Left cardiac atrium (tissue), 4 donors: ENCODE data around the gene FAM131A. TPM values are rescaled to one million over a fixed set of nuclear protein-coding genes. Genes with fewer than 3 reads are reported as not detected.
A peak's percentile ranks its signal among the peaks of the same experiment; 100 is the strongest.
"Not testable (repeated sequence)": the region's sequence is repeated elsewhere in the genome, so short reads cannot be mapped to it uniquely, and the experiment has no call there.

Experiments used
- ATAC-seq, 2 donors: fragments of 200-7000 bp; cut with Tn5 transposase; one replicate each; pipeline ENCODE4 v1.9.1; 2020; ENCODE audit warnings: mild to moderate bottlenecking in 2 of 2, moderate library complexity in 2 of 2
- DNase-seq: peaks from one replicate; pipeline ENCODE4 v3.0.0-alpha.2; 2020
- intact Hi-C, 2 donors: fragments of 100-400 bp; cut with DNase I; formaldehyde crosslinking; loops; one replicate each; pipeline versions ENCODE4 v1.14.1 to v1.15.1; 2022 to 2023
- total RNA-seq, 2 donors: library from RNA; stranded (reverse); fragmentation: NEBNext Ultra II Directional; extraction: Animal tissue kit (Norgen Biotek cat#: 25700); gene quantifications; one replicate each; pipeline ENCODE4 v1.2.1, GENCODE V29; 2021
- donor health status: DM: no; HTN: yes; CAD: no.
- donor health status: DM: no; HTN: yes; CAD: no; lungs with severe emphysema.
- donor health status: DM: yes; HTN: yes; CAD: no.
- donor health status: Dilated cardiomyopathy.

FAM131A gene
- total RNA-seq, 2 donors from 2014 or later = 21.0 to 31.1 TPM

DNA sequence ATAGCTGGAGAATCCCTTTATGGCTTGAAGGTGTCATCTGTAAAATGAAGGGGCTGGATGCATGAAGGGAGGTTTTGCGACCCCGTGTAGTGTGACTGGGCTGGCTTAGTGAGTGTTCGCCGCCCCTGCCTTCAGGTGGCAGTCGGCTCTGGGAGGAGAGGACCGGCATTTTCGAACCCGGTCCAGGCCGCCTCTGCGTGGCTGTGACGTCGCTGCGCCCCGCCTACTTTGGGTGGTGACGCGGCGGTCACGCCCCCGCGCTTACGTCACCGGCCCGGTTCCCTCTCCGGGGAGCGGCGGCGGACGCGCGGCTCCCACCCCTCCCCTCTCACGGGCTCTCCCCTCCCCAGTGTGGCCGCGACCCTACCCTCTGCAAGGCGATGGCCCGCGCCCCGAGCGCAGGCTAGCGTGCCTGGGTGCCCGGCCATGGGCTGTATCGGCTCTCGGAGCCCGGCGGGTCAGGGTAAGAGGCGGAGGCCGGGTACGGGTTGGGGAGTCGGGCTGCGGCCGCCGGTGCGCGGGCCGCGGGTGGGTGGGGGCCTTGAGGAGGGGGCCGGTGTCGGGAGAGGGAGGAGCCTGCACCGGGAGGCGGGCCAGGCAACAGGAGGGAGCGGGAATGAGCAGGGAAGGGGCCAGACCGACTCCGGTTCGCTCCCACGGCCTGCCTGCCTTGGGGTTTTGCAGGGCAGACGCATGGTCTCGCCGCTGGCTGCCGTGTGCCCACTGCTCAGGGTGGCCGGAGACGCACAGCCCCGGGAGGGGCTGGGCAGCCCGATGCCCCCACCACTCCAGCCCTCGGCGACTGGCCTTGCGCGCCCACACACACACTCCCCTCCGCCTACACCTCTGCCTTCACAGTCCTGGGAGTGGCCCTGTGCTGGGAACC is 1.5 kb upstream of the FAM131A start:
- ATAC-seq (peak; percentile 73 to 78), DNase-seq (peak; percentile 90)
- intact Hi-C loops = no loop called here

DNA sequence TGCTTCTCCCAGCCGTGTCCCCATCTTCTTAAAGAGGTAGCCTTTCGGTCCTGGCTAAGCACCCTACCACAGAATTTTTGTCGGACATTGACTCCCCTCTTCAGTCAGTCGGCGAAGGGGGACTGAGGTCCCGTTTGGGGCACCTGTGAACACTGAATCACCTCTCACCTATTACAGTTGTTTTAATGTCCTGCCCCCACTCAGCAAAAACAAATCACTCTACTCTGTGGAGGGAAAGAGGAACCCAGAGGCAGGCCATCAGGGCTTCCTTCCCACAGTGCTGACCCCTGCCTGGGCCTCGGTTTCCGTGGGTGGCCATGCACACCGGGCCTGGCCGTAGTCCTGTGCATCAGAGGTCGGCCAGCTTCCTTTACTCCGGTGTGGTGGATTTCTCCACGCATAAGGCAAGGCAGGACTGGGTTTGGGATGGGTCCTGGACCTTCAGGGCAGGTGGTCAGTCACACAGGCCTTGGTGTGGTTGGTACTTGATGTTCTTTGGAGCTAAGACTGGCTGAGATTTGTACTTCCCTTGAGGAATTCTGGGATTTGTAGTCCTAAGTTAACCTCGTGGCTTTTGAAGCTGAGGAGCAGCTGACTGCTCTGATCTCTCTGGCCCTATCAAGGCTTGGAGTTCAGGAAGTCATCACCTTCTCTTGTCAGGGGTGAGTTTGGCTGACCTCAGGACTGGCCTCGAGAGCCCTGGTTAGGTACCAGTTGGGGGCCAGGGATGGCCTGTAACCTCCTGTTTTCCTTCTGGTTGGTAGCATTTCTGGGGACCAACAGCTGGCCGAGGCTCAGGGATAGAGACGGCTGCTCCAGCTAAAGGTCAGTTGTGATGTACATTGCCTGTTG is 627 bp upstream of the FAM131A start:
- no peak for DNase-seq
- ATAC-seq = peak; percentile 20 to 29
- intact Hi-C loops = no loop called here

- intact Hi-C loops = no loop called here
- ATAC-seq (no peak), DNase-seq (no peak)
Measured at GRCh38 chr3:184337981-184338380, 581 bp downstream of the FAM131A start.

GRCh38 chr3:184338511-184338945 is 1.1 kb downstream of the FAM131A start:
- ATAC-seq (peak; percentile 39 to 57), DNase-seq (peak; percentile 91)
- intact Hi-C loops = no loop called here

- DNase-seq = no peak
- ATAC-seq = no peak
- intact Hi-C loops = no loop called here
Measured at GRCh38 chr3:184339001-184339400, 1.6 kb downstream of the FAM131A start.

- ATAC-seq, intact Hi-C loops, DNase-seq: not testable (repeated sequence)
Measured at GRCh38 chr3:184339451-184340135, 2.2 kb downstream of the FAM131A start.

GRCh38 chr3:184341925-184342324 is 4.5 kb downstream of the FAM131A start:
- ATAC-seq = no peak
- intact Hi-C loops = no loop called here
- DNase-seq = no peak

DNA sequence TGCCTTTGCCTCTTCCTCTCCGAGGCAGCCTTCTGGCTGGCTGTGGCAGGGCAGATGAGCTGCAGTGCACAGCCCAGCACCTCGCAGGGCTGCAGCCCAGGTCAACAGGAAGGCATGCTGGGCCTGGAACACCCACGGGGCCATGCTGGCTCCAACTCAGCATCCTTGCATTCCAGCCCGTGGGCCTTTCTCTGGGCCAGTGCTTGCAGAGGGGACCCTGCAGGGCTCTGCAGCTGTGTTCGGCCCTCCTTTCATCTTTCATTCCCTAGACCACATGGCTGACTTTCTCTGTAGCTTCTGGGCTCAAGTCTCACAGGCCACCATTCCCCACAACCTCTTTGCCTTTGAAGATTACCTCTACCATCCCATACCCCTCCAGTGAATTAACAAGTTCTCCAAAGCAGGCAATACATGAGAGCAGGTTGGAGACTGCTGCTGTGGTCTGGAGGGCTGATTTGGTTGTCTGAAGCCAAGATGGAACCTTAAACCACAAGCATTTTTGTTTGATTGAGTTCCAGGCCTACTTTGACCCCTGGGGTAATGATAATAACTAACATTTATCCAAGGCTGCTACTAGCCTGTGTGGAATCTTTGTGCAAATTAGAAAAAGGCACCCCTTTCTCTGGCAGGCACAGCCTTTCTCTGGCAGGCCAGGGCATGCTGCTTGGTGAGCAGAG is 5.9 kb downstream of the FAM131A start:
- DNase-seq (no peak), ATAC-seq (no peak)
- intact Hi-C loops = no loop called here

DNA sequence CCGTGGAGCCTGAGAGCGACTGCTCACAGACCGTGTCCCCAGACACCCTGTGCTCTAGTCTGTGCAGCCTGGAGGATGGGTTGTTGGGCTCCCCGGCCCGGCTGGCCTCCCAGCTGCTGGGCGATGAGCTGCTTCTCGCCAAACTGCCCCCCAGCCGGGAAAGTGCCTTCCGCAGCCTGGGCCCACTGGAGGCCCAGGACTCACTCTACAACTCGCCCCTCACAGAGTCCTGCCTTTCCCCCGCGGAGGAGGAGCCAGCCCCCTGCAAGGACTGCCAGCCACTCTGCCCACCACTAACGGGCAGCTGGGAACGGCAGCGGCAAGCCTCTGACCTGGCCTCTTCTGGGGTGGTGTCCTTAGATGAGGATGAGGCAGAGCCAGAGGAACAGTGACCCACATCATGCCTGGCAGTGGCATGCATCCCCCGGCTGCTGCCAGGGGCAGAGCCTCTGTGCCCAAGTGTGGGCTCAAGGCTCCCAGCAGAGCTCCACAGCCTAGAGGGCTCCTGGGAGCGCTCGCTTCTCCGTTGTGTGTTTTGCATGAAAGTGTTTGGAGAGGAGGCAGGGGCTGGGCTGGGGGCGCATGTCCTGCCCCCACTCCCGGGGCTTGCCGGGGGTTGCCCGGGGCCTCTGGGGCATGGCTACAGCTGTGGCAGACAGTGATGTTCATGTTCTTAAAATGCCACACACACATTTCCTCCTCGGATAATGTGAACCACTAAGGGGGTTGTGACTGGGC is 7.3 kb downstream of the FAM131A start:
- DNase-seq (no peak), ATAC-seq (no peak)
- intact Hi-C loops = no loop called here

DNA sequence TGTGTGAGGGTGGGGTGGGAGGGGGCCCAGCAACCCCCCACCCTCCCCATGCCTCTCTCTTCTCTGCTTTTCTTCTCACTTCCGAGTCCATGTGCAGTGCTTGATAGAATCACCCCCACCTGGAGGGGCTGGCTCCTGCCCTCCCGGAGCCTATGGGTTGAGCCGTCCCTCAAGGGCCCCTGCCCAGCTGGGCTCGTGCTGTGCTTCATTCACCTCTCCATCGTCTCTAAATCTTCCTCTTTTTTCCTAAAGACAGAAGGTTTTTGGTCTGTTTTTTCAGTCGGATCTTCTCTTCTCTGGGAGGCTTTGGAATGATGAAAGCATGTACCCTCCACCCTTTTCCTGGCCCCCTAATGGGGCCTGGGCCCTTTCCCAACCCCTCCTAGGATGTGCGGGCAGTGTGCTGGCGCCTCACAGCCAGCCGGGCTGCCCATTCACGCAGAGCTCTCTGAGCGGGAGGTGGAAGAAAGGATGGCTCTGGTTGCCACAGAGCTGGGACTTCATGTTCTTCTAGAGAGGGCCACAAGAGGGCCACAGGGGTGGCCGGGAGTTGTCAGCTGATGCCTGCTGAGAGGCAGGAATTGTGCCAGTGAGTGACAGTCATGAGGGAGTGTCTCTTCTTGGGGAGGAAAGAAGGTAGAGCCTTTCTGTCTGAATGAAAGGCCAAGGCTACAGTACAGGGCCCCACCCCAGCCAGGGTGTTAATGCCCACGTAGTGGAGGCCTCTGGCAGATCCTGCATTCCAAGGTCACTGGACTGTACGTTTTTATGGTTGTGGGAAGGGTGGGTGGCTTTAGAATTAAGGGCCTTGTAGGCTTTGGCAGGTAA is 8.1 kb downstream of the FAM131A start:
- intact Hi-C loops = no loop called here
- peak; percentile 59 for DNase-seq
- peak; percentile 67 to 79 for ATAC-seq

DNA sequence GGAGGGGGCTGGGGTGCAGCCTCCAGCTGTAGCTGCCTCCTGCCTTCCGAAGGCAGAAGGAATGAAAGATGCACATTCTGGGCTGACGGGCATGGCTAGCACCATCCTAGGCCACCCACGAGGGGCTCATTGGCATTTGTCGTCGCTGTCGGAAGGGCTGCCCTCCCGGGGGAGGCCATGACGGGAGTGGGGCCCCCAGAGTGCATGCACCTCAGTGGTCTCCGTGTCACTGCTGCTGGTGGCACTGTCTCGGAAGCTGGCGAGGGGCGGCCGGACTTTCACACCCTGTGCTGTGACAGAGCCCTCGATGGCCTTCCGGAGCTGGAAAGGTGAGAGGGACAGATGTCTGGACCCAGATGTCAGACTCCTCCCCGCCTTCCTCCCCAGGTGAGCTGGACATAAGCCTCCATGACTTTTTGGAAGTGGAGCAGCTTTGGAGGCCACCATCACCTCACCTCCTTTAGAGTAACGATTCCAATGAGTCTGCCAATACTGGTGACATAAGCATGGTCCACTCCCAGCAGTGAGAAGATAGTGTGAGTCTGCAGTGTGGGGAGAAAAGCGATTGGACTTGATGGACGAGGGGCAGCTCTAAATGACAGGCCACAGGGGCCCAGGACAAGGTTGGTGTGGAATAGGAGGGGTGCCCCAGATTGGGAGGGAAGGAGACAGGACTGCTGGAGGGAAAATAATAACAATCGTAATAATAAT is 9.2 kb downstream of the FAM131A start:
- ATAC-seq = no peak
- intact Hi-C loops = no loop called here
- no peak for DNase-seq

DNA sequence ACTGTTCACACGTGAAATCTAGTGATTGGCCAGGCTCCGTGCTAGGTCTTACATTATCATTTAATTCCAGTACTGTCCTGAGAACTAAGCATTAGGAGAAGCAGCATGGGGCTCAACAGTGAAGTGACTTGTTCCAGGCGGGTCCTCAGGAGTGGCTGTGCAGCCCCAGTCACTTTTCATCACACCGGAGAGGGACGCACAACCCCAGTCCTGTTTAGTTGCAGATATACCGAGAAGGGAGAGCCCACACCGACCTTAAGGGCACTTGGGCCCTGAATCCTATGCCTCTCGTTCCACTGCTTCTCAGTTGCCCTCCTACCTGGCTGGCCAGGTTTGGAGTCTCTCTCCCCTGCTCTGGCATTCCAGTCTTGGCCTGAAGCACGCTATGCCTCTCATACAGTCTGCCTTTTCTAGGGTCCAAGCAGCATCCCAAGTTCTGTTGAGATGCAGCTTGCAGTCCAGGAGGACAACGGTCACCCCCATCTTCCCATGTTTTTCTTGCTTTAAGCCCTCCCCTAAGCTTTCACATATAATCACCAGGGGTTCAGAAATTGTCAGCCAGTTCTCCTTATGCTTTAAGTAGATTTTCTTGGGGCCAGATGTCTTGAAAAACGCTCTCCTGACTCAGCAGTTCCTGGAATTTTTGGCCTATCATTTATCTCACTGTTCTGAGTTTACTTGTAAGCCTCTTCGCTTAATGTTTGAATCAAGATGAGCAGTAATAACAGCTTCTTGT is 10.1 kb downstream of the FAM131A start:
- ATAC-seq (no peak), DNase-seq (no peak)
- intact Hi-C loops = no loop called here

- intact Hi-C loops = no loop called here
- no peak for ATAC-seq
- DNase-seq = no peak
Measured at GRCh38 chr3:184348057-184348382, 10.6 kb downstream of the FAM131A start.

DNA sequence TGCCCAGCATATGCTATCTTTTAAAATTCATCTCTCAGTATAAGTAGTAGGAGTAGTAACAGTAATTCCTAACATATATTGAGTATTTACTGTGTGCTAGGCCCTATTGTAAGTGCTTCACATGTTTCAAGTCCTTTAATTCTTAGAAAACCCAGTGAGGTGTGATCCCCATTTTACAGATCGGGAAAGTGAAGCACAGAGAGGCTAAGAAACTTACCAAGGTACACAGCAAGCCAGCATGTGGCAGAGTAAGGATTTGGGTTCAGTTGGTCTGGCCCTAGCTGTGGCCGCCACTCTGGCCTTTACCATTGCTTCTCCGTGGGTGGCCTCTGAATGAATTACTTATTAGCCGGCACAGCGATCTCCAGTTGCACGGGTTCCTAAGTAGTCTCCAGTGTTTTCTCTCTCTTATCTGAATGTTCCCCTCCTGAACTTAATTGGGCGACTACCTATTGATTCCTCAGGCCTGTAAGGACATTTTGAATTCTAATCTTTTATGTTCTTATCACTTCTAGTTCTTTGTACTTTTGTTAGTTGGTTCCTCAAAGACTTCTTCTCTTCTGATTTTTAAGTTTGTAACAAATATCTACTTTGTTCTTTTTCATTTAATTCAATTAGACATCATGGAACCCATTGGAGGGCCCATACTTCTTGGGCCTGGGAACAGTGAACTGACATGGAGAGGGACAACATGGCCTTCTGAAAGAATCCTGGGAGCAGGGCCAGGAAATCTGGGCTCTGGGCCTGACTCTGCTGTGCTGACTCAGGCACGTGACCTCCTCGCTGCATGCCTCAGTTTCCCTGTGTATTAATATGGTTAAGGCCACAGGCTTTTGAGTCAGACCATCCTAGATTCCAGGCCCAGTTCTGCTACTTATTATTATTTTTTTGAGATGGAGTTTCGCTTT is 12.4 kb downstream of the FAM131A start:
- ATAC-seq (no peak), DNase-seq (no peak)
- intact Hi-C loops = no loop called here

GRCh38 chr3:184350618-184351017 is 13.2 kb downstream of the FAM131A start:
- intact Hi-C loops = no loop called here
- ATAC-seq (no peak), DNase-seq (no peak)
